GM20000 (cell line): Measurements from ENCODE around the gene ZNF37A.
A peak's percentile ranks its signal among the peaks of the same experiment; 100 is the strongest.
"Not testable (repeated sequence)": the region's sequence is repeated elsewhere in the genome, so short reads cannot be mapped to it uniquely, and the experiment has no call there.

Experiments
- DNase-seq: peaks from one replicate; pipeline ENCODE4 v3.0.0; 2012; ENCODE audit warnings: low spot score
- TF ChIP-seq, protein P1 (sequence below): IDR thresholded peaks from 2 replicates; pipeline ENCODE4 v1.5.1; 2012; ENCODE audit warnings: mild to moderate bottlenecking, control low read depth; ENCODE audit errors: extremely low read depth, missing control alignments

ZNF37A gene

GRCh38 chr10:38072552-38072951 lies 21.6 kb upstream of the ZNF37A start:
- DNase-seq, result no peak
- TF ChIP-seq, protein P1, sequence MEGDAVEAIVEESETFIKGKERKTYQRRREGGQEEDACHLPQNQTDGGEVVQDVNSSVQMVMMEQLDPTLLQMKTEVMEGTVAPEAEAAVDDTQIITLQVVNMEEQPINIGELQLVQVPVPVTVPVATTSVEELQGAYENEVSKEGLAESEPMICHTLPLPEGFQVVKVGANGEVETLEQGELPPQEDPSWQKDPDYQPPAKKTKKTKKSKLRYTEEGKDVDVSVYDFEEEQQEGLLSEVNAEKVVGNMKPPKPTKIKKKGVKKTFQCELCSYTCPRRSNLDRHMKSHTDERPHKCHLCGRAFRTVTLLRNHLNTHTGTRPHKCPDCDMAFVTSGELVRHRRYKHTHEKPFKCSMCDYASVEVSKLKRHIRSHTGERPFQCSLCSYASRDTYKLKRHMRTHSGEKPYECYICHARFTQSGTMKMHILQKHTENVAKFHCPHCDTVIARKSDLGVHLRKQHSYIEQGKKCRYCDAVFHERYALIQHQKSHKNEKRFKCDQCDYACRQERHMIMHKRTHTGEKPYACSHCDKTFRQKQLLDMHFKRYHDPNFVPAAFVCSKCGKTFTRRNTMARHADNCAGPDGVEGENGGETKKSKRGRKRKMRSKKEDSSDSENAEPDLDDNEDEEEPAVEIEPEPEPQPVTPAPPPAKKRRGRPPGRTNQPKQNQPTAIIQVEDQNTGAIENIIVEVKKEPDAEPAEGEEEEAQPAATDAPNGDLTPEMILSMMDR, result no peak

DNA sequence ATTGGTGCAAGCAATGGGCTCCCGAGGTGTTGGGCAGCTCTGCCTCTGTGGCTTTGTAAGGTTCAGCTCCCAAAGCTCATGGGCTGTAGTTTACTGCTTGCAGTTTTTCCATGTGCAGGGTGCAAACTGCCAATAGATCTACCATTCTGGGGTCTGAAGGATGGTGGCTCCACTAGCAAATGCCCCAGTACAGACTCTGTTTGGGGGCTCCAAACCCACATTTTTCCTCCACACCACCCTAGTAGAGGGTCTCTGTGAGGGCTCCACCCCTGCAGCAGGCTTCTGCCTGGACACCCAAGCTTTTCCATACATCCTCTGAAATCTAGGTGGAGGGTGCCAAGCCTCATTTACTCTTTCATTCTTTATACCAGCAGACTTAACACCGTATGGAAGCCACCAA lies 17.4 kb upstream of the ZNF37A start:
- DNase-seq, result no peak
- TF ChIP-seq, protein P1, result no peak

DNA sequence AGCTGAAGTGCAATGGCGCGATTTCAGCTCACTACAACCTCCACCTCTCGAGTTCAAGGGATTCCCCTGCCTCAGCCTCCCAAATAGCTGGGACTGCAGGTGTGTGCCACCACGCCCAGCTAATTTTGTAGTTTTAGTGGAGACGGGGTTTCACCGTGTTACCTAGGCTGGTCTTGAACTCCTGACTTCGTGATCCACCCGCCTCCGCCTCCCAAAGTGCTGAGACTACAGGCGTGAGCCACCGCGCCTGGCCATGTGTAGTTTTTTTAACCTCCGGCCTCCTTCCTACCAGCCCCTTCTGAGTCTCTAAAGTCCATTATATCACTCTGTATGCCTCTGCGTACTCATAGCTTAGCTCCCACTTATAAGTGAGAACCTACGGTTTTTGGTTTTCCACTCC lies 819 bp upstream of the ZNF37A start:
- not testable (repeated sequence) for DNase-seq

- DNase-seq, result no peak
- TF ChIP-seq, protein P1, result no peak
Measured at GRCh38 chr10:38093816-38094157, 350 bp upstream of the ZNF37A start.

DNA sequence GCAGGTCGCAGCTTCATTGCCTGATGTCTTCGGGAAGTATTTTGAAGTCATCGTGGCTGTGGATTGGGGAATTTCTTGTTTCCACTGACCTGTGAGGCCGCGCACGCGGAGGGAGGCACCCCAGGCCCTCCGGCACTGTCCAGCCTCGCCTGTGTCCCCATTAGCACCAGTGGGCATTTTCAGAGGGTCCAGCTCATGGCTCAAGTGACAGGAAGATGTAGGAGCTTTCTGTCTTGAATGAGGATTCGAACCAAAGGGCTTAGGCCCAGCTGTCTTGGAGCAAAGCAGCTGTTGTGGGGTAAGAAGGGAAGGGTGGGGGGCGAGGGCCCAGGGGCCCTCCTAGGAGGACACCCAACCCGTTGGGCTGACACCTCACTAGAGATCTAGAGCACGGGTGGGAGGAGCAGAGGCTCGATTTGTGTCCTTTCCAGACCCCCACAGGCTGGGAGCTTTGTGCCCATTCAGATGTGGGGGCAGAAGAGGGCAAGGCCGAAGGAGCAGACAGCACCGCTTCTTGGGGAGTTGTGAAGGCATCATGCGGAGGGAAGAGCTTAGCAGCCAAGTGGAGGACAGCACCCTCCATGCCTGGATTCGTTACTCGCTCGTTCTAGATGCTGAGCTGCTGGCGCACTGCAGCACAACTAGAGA lies 914 bp downstream of the ZNF37A start:
- TF ChIP-seq, protein P1, result no peak
- DNase-seq, result peak; percentile 16

- no peak for DNase-seq
- TF ChIP-seq, protein P1, result no peak
Measured at GRCh38 chr10:38102880-38103279, 8.7 kb downstream of the ZNF37A start.

DNA sequence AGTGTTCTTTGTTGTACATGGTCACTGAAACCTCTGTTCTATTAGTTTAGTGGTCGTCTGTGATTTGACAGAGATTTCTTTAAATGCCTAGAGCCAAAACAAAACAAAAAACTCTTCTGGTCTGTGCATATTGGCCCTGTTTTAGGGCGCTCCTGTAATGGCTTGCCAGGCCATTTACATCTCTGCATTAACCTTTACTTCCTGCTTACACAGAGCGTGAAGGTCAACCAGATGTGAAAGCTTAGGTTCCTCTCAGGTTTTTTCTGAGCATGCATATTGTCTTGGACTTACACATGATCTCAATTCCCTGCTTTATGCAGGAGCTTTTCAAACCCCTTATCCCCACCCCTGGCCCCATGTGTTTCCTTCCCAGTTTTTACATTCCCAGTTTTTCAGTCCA lies 9.6 kb downstream of the ZNF37A start:
- TF ChIP-seq, protein P1, result no peak
- DNase-seq, result no peak

GRCh38 chr10:38112159-38112558 lies 18.0 kb downstream of the ZNF37A start:
- TF ChIP-seq, protein P1, result no peak
- no peak for DNase-seq
